SK-N-SH treated with all-trans-retinoic acid at 6 μM for 48 hours (cell line): ENCODE results near the gene MLKL.

Source experiments
- ATAC-seq: fragments of 200-7000 bp; cut with Tn5 transposase; 3 replicates; pipeline ENCODE4 v1.9.1; 2020; ENCODE audit warnings: mild to moderate bottlenecking, moderate library complexity
- ARNTL ChIP-seq: fragments of 450-650 bp; formaldehyde crosslinking; IDR thresholded peaks from 2 replicates; pipeline ENCODE4 v1.5.0; 2020; ENCODE audit warnings: low read depth, mild to moderate bottlenecking, moderate library complexity, borderline replicate concordance
- BACH2 ChIP-seq: fragments of 250-450 bp; sonication (Bioruptor Pico); IDR thresholded peaks from 2 replicates; pipeline ENCODE4 v1.9.0; 2021; ENCODE audit warnings: mild to moderate bottlenecking, borderline replicate concordance
- CREB5 ChIP-seq: fragments of 250-450 bp; sonication (Bioruptor Pico); IDR thresholded peaks from 2 replicates; pipeline ENCODE4 v1.5.1; 2020; ENCODE audit warnings: low read depth, mild to moderate bottlenecking, moderate library complexity
- CSDC2 ChIP-seq: fragments of 250-450 bp; sonication (Bioruptor Pico); IDR thresholded peaks from 2 replicates; pipeline ENCODE4 v1.5.0; 2020; ENCODE audit warnings: mild to moderate bottlenecking, moderate library complexity
- CSRNP3 ChIP-seq: fragments of 250-450 bp; sonication (Bioruptor Pico); IDR thresholded peaks from 2 replicates; pipeline ENCODE4 v1.5.1; 2021; ENCODE audit warnings: mild to moderate bottlenecking, moderate library complexity
- ESRRG ChIP-seq: fragments of 250-450 bp; sonication (Bioruptor Pico); IDR thresholded peaks from 2 replicates; pipeline ENCODE4 v1.6.1; 2021; ENCODE audit warnings: mild to moderate bottlenecking
- GLIS3 ChIP-seq: fragments of 250-450 bp; sonication (Bioruptor Pico); IDR thresholded peaks from 2 replicates; pipeline ENCODE4 v1.5.0; 2020; ENCODE audit warnings: mild to moderate bottlenecking, moderate library complexity
- ISL1 ChIP-seq: fragments of 250-450 bp; sonication (Bioruptor Pico); IDR thresholded peaks from 2 replicates; pipeline ENCODE4 v2.1.2; 2022; ENCODE audit warnings: mild to moderate bottlenecking, moderate library complexity
- OSR1 ChIP-seq: fragments of 250-450 bp; sonication (Bioruptor Pico); IDR thresholded peaks from 2 replicates; pipeline ENCODE4 v1.8.0; 2022; ENCODE audit warnings: moderate library complexity, mild to moderate bottlenecking, inconsistent platforms
- PATZ1 ChIP-seq: fragments of 250-450 bp; sonication (Bioruptor Pico); IDR thresholded peaks from 2 replicates; pipeline ENCODE4 v1.8.0; 2020; ENCODE audit warnings: mild to moderate bottlenecking, moderate library complexity, borderline replicate concordance
- POU6F1 ChIP-seq: fragments of 250-450 bp; sonication (Bioruptor Pico); IDR thresholded peaks from 2 replicates; pipeline ENCODE4 v1.8.0; 2021; ENCODE audit warnings: low read depth, mild to moderate bottlenecking, moderate library complexity, borderline replicate concordance
- PPARA ChIP-seq: fragments of 250-450 bp; sonication (Bioruptor Pico); IDR thresholded peaks from 2 replicates; pipeline ENCODE4 v1.5.0; 2020; ENCODE audit warnings: mild to moderate bottlenecking, borderline replicate concordance
- RARB ChIP-seq: fragments of 250-450 bp; sonication (Bioruptor Pico); IDR thresholded peaks from 2 replicates; pipeline ENCODE4 v1.8.0; 2021; ENCODE audit warnings: mild to moderate bottlenecking, moderate library complexity
- TCF4 ChIP-seq: fragments of 250-450 bp; sonication (Bioruptor Pico); IDR thresholded peaks from 2 replicates; pipeline ENCODE4 v1.8.0; 2021; ENCODE audit warnings: mild to moderate bottlenecking, moderate library complexity, borderline replicate concordance
- TOX ChIP-seq: fragments of 250-450 bp; sonication (Bioruptor Pico); IDR thresholded peaks from 2 replicates; pipeline ENCODE4 v1.8.0; 2021; ENCODE audit warnings: mild to moderate bottlenecking, moderate library complexity, borderline replicate concordance
- ZC3H10 ChIP-seq: fragments of 250-450 bp; sonication (Bioruptor Pico); IDR thresholded peaks from 2 replicates; pipeline ENCODE4 v1.5.1; 2021; ENCODE audit warnings: mild to moderate bottlenecking, moderate library complexity
- ZFP3 ChIP-seq: fragments of 250-450 bp; sonication (Bioruptor Pico); IDR thresholded peaks from 2 replicates; pipeline ENCODE4 v1.5.0; 2020; ENCODE audit warnings: mild to moderate bottlenecking, moderate library complexity
- ZFP30 ChIP-seq: fragments of 450-650 bp; formaldehyde crosslinking; IDR thresholded peaks from 2 replicates; pipeline ENCODE4 v1.5.0; 2022; ENCODE audit warnings: mild to moderate bottlenecking, moderate library complexity
- ZNF565 ChIP-seq: fragments of 450-650 bp; formaldehyde crosslinking; conservative IDR thresholded peaks from 2 replicates; pipeline ENCODE4 v1.5.0; 2020; ENCODE audit warnings: low read depth, mild to moderate bottlenecking, moderate library complexity
- ZNF70 ChIP-seq: fragments of 450-650 bp; formaldehyde crosslinking; IDR thresholded peaks from 2 replicates; pipeline ENCODE4 v1.5.0; 2020; ENCODE audit warnings: mild to moderate bottlenecking, moderate library complexity
- ZNF8 ChIP-seq: fragments of 450-650 bp; formaldehyde crosslinking; IDR thresholded peaks from 2 replicates; pipeline ENCODE4 v1.5.0; 2020; ENCODE audit warnings: mild to moderate bottlenecking, moderate library complexity

The MLKL gene

GRCh38 chr16:74745109-74745615 lies 44.5 kb upstream of the MLKL start:
- no peak for ATAC-seq
- no peak for TF ChIP-seq ZFP30 (CRISPR knock-in tag)
- no peak for TF ChIP-seq OSR1 (CRISPR knock-in tag)
- TF ChIP-seq GLIS3 (CRISPR knock-in tag): no peak
- no peak for TF ChIP-seq POU6F1

- no peak for TF ChIP-seq ZNF8 (CRISPR knock-in tag)
- TF ChIP-seq ISL1 (CRISPR knock-in tag): no peak
- no peak for TF ChIP-seq BACH2 (CRISPR knock-in tag)
- no peak for TF ChIP-seq PPARA
- TF ChIP-seq ZFP30 (CRISPR knock-in tag): no peak
- TF ChIP-seq ZNF565: no peak
- no peak for TF ChIP-seq ZNF70
- ATAC-seq: no peak
These were observed 43.9 kb upstream of the MLKL start for GRCh38 chr16:74744566-74744965.

- no peak for ATAC-seq
- TF ChIP-seq ZC3H10 (no peak), TOX (CRISPR knock-in tag) (no peak), ARNTL (no peak), GLIS3 (CRISPR knock-in tag) (no peak), OSR1 (CRISPR knock-in tag) (no peak), PPARA (no peak)
These were observed 43.1 kb upstream of the MLKL start for GRCh38 chr16:74743668-74744299.

- ATAC-seq: no peak
- TF ChIP-seq ZNF565 (no peak), ZFP30 (CRISPR knock-in tag) (no peak), CSRNP3 (CRISPR knock-in tag) (no peak), TCF4 (no peak), ZFP3 (CRISPR knock-in tag) (no peak)
These were observed 42.5 kb upstream of the MLKL start for GRCh38 chr16:74743045-74743667.

GRCh38 chr16:74742051-74742481 lies 41.4 kb upstream of the MLKL start:
- ATAC-seq: no peak
- TF ChIP-seq OSR1 (CRISPR knock-in tag): no peak
- no peak for TF ChIP-seq BACH2 (CRISPR knock-in tag)
- TF ChIP-seq ZNF8 (CRISPR knock-in tag): no peak
- no peak for TF ChIP-seq ESRRG (CRISPR knock-in tag)
- TF ChIP-seq GLIS3 (CRISPR knock-in tag): no peak
- no peak for TF ChIP-seq ZNF565
- TF ChIP-seq RARB (CRISPR knock-in tag): no peak
- no peak for TF ChIP-seq PATZ1 (CRISPR knock-in tag)
- no peak for TF ChIP-seq CREB5
- TF ChIP-seq TCF4: no peak
- TF ChIP-seq CSDC2: no peak
